Keratinocyte (primary cell): ENCODE data around the gene SPATA2.

Experiments used
- CTCF ChIP-seq, 3 experiments: IDR thresholded peaks in 1 of 3; conservative IDR thresholded peaks in 1 of 3; optimal IDR thresholded peaks in 1 of 3; 2 replicates in 2 of 3; 3 replicates in 1 of 3; pipeline versions ENCODE3 to v1.5.1; 2011; ENCODE audit warnings: low read length in 3 of 3, mild to moderate bottlenecking in 3 of 3, moderate library complexity in 2 of 3, control low read depth in 1 of 3, inconsistent platforms in 1 of 3; ENCODE audit not compliant: insufficient read depth in 2 of 3; ENCODE audit errors: extremely low read depth in 1 of 3
- EZH2 ChIP-seq: IDR thresholded peaks from one replicate; pipeline ENCODE4 v1.6.1; 2012; ENCODE audit warnings: inconsistent platforms, mild to moderate bottlenecking, low read length, moderate library complexity

- TF ChIP-seq CTCF (optimal IDR thresholded peaks at IDR 0.05 in 1 of 3, IDR thresholded peaks at IDR 0.05 in 1 of 3, conservative IDR thresholded peaks at IDR 0.05 in 1 of 3; ENCODE audit: extremely low read depth in 1 of 3, insufficient read depth in 2 of 3, low read length in 3 of 3) (no peak), EZH2 (no peak)
Measured at GRCh38 chr20:49867453-49868215, 47.7 kb downstream of the SPATA2 start.
